ENCODE data around the gene ZNF425. TPM values are rescaled to one million over a fixed set of nuclear protein-coding genes. Genes with fewer than 3 reads are reported as not detected.

The ZNF425 gene
- total and polyA plus RNA-seq, 9 of the 15 experiments (the other 6 are each of a cell fraction or from before 2014, with no cell fraction given), result 0.03 to 0.89 (median 0.54) TPM

- TF ChIP-seq L3MBTL2 (IDR thresholded peaks at IDR 0.05), result peak; percentile 91
- TF ChIP-seq RHOXF2B (CRISPR knock-in tag; conservative IDR thresholded peaks at IDR 0.05), result no peak
- TF ChIP-seq, protein P1, sequence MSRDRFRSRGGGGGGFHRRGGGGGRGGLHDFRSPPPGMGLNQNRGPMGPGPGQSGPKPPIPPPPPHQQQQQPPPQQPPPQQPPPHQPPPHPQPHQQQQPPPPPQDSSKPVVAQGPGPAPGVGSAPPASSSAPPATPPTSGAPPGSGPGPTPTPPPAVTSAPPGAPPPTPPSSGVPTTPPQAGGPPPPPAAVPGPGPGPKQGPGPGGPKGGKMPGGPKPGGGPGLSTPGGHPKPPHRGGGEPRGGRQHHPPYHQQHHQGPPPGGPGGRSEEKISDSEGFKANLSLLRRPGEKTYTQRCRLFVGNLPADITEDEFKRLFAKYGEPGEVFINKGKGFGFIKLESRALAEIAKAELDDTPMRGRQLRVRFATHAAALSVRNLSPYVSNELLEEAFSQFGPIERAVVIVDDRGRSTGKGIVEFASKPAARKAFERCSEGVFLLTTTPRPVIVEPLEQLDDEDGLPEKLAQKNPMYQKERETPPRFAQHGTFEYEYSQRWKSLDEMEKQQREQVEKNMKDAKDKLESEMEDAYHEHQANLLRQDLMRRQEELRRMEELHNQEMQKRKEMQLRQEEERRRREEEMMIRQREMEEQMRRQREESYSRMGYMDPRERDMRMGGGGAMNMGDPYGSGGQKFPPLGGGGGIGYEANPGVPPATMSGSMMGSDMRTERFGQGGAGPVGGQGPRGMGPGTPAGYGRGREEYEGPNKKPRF (IDR thresholded peaks at IDR 0.05; ENCODE audit: low read depth, low read length), result no peak
- TF ChIP-seq NFIC (IDR thresholded peaks at IDR 0.05), result peak; percentile 62
- no peak for TF ChIP-seq MYNN (IDR thresholded peaks at IDR 0.05)
- TF ChIP-seq MYNN (CRISPR knock-in tag; IDR thresholded peaks at IDR 0.05), result no peak
- TF ChIP-seq ZBTB7A (IDR thresholded peaks at IDR 0.05; ENCODE audit: borderline replicate concordance, control insufficient read depth, low read depth, low read length), result peak; percentile 94; the same call in 1 of the 2 replicates
- no peak for TF ChIP-seq SRSF7 (optimal IDR thresholded peaks at IDR 0.05; ENCODE audit: low read depth, low read length)
- no peak for TF ChIP-seq ELK1 (CRISPR knock-in tag; IDR thresholded peaks at IDR 0.05)
- TF ChIP-seq MYC (IDR thresholded peaks at IDR 0.05; ENCODE audit: low read depth, low read length), result peak; percentile 79; the same call in 1 of the 2 replicates
- TF ChIP-seq MYC (CRISPR knock-in tag; IDR thresholded peaks at IDR 0.05; ENCODE audit: borderline replicate concordance, low read depth), result peak; percentile 86
- TF ChIP-seq HMG20A (CRISPR knock-in tag; conservative IDR thresholded peaks at IDR 0.05), result no peak
- TF ChIP-seq FOXP1 (CRISPR knock-in tag; IDR thresholded peaks at IDR 0.05), result peak; percentile 80; the same call in 1 of the 2 replicates
- TF ChIP-seq RBBP5 (IDR thresholded peaks at IDR 0.05; ENCODE audit: borderline replicate concordance, insufficient read depth, low read length, poor library complexity, severe bottlenecking), result peak; percentile 100
- TF ChIP-seq RUNX1 (IDR thresholded peaks at IDR 0.05; ENCODE audit: low read depth), result peak; percentile 61; the same call in 1 of the 2 replicates
- no peak for TF ChIP-seq PRMT5 (CRISPR knock-in tag; IDR thresholded peaks at IDR 0.05)
Observed at GRCh38 chr7:149090397-149091195, 35.5 kb downstream of the ZNF425 start, which contains the start of gene ZNF786 (continued).

Measured in K562 (cell line).